AG10803 (cell line): ENCODE data around the gene CNIH3.

ENCODE experiments used
- DNase-seq: peaks from one replicate; pipeline ENCODE4 v3.0.0; 2010; ENCODE audit warnings: low read depth
- H3K4me3 ChIP-seq: 2 replicates; pipeline ENCODE4 v1.5.1; 2011; ENCODE audit warnings: mild to moderate bottlenecking, low read length, control low read depth
- TF ChIP-seq, protein P1 (sequence below): conservative IDR thresholded peaks from 2 replicates; pipeline ENCODE4 v1.5.1; 2011; ENCODE audit warnings: mild to moderate bottlenecking, low read length, control low read depth, inconsistent platforms

Gene CNIH3

DNA sequence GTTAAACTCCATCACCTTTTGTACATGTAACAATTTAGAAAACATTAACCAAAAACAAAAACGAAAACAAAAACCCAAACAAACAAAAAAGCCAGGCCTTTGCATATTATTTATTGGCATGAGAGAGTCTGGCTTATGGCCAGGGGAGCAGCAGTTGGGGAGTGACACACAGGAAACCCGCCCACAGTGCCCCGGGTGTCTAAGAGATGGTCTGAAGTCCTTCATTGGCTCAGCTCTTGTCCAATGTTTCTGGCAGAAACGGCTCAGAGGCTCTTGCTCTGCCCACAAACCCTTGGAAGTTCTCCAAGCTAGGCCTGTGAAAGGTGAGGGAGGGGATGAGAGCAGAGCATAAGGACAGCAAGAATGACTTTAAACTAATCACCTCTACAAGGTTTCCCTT is 131.5 kb downstream of the CNIH3 start:
- DNase-seq: peak; percentile 40
- no peak overlapping the region for H3K4me3 ChIP-seq
- TF ChIP-seq, protein P1, sequence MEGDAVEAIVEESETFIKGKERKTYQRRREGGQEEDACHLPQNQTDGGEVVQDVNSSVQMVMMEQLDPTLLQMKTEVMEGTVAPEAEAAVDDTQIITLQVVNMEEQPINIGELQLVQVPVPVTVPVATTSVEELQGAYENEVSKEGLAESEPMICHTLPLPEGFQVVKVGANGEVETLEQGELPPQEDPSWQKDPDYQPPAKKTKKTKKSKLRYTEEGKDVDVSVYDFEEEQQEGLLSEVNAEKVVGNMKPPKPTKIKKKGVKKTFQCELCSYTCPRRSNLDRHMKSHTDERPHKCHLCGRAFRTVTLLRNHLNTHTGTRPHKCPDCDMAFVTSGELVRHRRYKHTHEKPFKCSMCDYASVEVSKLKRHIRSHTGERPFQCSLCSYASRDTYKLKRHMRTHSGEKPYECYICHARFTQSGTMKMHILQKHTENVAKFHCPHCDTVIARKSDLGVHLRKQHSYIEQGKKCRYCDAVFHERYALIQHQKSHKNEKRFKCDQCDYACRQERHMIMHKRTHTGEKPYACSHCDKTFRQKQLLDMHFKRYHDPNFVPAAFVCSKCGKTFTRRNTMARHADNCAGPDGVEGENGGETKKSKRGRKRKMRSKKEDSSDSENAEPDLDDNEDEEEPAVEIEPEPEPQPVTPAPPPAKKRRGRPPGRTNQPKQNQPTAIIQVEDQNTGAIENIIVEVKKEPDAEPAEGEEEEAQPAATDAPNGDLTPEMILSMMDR: no peak

DNA sequence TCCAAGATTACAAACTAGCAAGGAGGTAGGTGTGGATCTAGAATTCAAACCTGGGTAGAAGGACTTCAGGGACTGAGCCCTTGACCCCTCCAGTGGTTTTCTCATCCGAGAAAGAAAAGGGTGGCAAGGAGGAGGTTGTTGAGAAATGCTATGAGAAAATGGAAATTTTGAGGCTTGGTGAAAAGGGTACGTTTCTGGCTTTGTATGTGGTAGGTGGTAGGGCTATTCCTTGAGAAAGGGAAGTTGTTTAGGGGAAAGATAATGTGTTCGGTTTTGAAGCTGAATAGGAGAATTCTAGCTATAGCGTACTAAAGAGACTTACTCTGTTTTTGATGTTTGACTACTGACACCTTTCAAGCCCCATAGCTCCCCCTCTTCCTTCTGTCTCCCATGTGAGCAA is 133.8 kb downstream of the CNIH3 start:
- no peak overlapping the region for H3K4me3 ChIP-seq
- DNase-seq: no peak
- TF ChIP-seq, protein P1: no peak

DNA sequence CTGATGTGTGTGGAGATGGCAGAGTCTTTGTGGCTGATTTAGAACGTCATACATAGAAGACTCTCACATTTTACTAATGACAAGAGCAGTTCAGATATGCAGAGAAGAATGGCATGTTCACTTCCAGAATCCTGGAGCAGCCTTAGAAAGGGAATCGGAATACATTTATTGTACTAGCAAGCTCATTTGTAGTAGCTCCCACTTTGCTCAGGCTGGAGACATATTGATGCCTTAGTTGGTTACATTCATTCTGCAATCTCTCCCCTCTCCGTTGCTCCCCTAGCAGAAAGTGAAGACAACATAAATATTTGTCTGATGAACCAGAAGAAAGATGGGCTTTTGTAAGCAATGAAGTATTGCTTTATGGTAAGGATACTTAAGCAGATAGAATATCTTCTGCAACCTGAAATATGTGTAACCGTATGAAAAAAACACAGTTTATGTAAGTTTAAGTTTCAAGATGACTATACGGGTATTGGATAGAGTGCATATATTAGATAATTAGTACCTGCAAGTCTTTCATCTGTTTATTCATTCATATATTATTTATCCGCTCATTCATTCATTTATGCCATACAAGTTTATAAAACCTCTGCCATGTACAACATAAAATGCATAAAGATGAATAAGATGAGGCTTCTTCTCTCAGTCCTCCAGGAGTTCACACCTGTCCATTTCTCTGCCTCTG is 135.7 kb downstream of the CNIH3 start:
- no peak for DNase-seq
- H3K4me3 ChIP-seq: no peak overlapping the region
- TF ChIP-seq, protein P1: no peak

DNA sequence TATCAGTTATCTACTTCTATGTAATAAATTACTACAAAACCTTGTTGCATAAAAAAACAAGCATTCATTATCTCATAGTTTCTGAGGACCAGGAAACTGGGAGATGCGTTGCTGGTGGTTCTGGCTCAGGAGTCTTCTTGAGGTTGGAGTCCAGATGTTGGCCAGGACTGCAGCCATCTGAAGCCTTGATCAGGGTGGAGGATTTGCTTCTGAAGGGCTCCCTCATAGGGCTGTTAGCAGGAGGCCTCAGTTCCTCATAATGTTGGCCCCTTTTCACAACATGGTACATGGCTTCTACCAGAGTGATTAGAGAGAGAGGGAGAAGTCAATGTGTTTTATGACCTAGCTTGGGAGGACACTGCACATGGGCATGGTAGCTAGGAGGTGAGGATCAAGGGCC is 137.4 kb downstream of the CNIH3 start:
- TF ChIP-seq, protein P1: no peak
- no peak overlapping the region for H3K4me3 ChIP-seq
- DNase-seq: no peak

DNA sequence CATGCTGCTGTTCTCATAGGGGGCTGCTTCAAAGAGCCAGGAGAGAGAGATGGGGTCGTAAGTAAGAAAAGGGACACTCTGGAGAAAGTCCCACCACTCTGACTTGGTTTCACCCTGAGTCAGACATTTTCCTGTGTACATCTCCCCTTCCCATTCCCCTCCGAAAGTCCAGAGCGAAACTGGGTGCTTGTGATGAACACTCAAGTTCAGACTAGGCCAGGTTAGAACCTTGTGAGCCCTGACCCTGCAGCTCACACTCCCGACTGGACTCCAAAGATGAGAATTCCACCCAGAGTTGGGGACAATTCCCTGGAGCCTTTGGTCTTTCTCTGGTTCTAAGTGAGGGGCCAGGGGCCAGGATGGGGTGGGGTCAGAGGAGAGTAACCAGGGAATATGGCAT is 139.5 kb downstream of the CNIH3 start:
- no peak for DNase-seq
- no peak overlapping the region for H3K4me3 ChIP-seq
- TF ChIP-seq, protein P1: no peak

DNA sequence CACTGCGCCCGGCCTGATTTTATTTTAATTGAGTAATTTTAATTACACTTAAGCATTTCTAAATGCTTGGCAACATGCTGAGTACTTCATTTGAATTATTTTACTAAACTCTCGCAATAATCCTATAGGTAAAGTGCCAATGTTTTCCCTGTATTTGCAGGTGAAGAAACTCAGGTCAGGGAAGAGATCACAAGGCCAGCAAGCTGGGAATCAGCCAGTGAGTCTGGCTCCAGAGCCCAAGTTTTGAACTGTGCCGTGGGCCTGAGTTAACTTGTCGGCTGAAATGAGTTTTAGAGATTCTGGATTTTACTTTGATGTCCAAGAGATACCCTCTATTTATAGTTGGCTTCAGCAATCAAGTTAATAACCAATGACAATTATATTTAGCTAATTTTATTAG is 141.4 kb downstream of the CNIH3 start:
- DNase-seq: no peak
- no peak overlapping the region for H3K4me3 ChIP-seq
- TF ChIP-seq, protein P1: no peak

DNA sequence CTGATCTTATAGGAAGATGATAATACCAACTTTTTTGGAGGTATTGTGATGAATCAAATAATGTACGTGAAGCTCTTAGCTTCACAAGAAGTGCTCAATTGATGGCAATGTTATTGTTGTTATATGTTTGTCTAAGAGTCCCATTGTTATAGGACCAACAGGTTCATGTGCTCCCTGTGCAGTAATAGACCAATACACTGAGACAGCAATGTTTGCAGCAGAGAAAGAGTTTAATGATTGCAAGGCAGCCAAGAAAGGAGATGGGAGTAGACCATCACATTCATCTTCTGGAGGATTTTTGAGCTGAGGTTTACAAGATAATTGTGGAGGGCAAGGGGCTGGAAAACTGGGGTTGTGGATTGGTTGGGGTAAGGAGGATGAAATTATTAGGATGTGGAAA is 143.0 kb downstream of the CNIH3 start:
- TF ChIP-seq, protein P1: no peak
- no peak for DNase-seq
- H3K4me3 ChIP-seq: no peak overlapping the region
